Breast epithelium (tissue), 4 donors: Measurements from ENCODE around the gene MS4A5. TPM values are rescaled to one million over a fixed set of nuclear protein-coding genes. Genes with fewer than 3 reads are reported as not detected.

Experiments
- DNase-seq, 2 donors: peaks; one replicate each; pipeline ENCODE4 v3.0.0-alpha.2; 2019; ENCODE audit warnings: low spot score in 2 of 2
- H3K27ac ChIP-seq, 2 donors: fragments of 200-600 bp; sonication (generic) in 1 of 2; one replicate each; pipeline ENCODE4 v1.5.1; 2016 to 2019; ENCODE audit warnings: mild to moderate bottlenecking in 1 of 2
- H3K27me3 ChIP-seq, 2 donors: fragments of 200-600 bp; sonication (generic) in 1 of 2; one replicate each; pipeline versions ENCODE4 v1.5.1 to v1.6.0; 2017 to 2019; ENCODE audit warnings: control low read depth in 1 of 2, mild to moderate bottlenecking in 1 of 2
- H3K36me3 ChIP-seq: fragments of 200-600 bp; one replicate; pipeline ENCODE4 v1.5.1; 2019
- H3K4me1 ChIP-seq, 2 donors: fragments of 200-600 bp; sonication (generic); one replicate each; pipeline ENCODE4 v1.5.1; 2016 to 2019; ENCODE audit warnings: control low read depth in 1 of 2
- H3K4me3 ChIP-seq, 3 donors: fragments of 200-600 bp; sonication (generic); 1 replicate in 2 of 3; 2 replicates in 1 of 3; pipeline ENCODE4 v1.5.1; 2016 to 2019; ENCODE audit warnings: mild to moderate bottlenecking in 3 of 3, moderate library complexity in 2 of 3
- H3K9me3 ChIP-seq, 2 donors: fragments of 200-600 bp; sonication (generic) in 1 of 2; one replicate each; pipeline ENCODE4 v1.5.1; 2016 to 2019; ENCODE audit warnings: control low read depth in 1 of 2
- POLR2A ChIP-seq: fragments of 450-650 bp; IDR thresholded peaks from one replicate; pipeline ENCODE4 v1.6.1; 2016; ENCODE audit warnings: antibody characterized with exemption, mild to moderate bottlenecking, moderate library complexity
- POLR2AphosphoS5 ChIP-seq, 3 donors: sonication (generic); formaldehyde crosslinking; IDR thresholded peaks; one replicate each; pipeline ENCODE4 v1.6.1; 2017; ENCODE audit warnings: antibody characterized with exemption in 3 of 3
- intact Hi-C: fragments of 100-400 bp; cut with DNase I; formaldehyde crosslinking; loops from one replicate; pipeline ENCODE4 v1.15.1; 2023; ENCODE audit warnings: low total_unique reads
- total RNA-seq, 3 donors: library from RNA; depleted of rRNA; stranded (reverse); fragments of >200 nt; gene quantifications; one replicate each; pipeline ENCODE4 v1.1.0, GENCODE V29; 2016
- TF ChIP-seq, protein P1 (sequence below), 3 donors: fragments of 450-650 bp; IDR thresholded peaks; one replicate each; pipeline ENCODE4 v1.5.1; 2016 to 2017; ENCODE audit warnings: antibody characterized with exemption in 3 of 3, mild to moderate bottlenecking in 3 of 3, moderate library complexity in 3 of 3

The MS4A5 gene
- total RNA-seq, 3 donors from 2014 or later: not detected

- Histone ChIP-seq H3K27ac (no peak overlapping the region), H3K4me1 (no peaks in the 10 kb centered on the region), H3K27me3 (no peaks in the 10 kb centered on the region), H3K36me3 (no peaks in the 10 kb centered on the region), H3K9me3 (no peaks in the 10 kb centered on the region), H3K4me3 (no peak overlapping the region)
- TF ChIP-seq, protein P1, sequence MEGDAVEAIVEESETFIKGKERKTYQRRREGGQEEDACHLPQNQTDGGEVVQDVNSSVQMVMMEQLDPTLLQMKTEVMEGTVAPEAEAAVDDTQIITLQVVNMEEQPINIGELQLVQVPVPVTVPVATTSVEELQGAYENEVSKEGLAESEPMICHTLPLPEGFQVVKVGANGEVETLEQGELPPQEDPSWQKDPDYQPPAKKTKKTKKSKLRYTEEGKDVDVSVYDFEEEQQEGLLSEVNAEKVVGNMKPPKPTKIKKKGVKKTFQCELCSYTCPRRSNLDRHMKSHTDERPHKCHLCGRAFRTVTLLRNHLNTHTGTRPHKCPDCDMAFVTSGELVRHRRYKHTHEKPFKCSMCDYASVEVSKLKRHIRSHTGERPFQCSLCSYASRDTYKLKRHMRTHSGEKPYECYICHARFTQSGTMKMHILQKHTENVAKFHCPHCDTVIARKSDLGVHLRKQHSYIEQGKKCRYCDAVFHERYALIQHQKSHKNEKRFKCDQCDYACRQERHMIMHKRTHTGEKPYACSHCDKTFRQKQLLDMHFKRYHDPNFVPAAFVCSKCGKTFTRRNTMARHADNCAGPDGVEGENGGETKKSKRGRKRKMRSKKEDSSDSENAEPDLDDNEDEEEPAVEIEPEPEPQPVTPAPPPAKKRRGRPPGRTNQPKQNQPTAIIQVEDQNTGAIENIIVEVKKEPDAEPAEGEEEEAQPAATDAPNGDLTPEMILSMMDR (IDR thresholded peaks at IDR 0.05): no peak
- TF ChIP-seq POLR2A: no peak
- no peak for TF ChIP-seq POLR2AphosphoS5 (IDR thresholded peaks at IDR 0.05)
- intact Hi-C loops: no loop called here
- no peak for DNase-seq
Measured at GRCh38 chr11:60477035-60477445, 47.7 kb downstream of the MS4A5 start.

DNA sequence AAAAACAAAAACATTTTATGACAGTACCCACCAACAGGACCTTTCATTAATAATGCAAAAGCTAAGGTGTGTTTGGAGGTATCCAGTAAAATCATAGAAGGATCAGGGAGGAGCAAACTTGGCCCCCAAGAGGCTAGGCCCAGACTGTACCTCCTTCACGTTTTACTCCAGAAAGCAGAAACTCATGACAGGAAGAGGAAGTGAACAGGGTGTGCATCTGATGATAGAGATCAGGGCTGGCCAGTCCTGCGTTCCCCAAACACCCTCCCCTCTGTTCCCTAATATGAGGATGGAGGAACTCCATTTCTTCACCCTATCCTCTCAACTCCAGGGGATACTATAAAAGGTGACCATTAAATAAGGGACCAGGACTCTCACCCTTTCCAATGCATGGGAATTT, 53.0 kb downstream of the MS4A5 start:
- Histone ChIP-seq H3K9me3 (no peaks in the 10 kb centered on the region), H3K27ac (no peak overlapping the region), H3K27me3 (no peaks in the 10 kb centered on the region), H3K36me3 (no peaks in the 10 kb centered on the region), H3K4me3 (no peak overlapping the region), H3K4me1 (no peaks in the 10 kb centered on the region)
- intact Hi-C loops: no loop called here
- TF ChIP-seq, protein P1 (IDR thresholded peaks at IDR 0.05): no peak
- TF ChIP-seq POLR2A: no peak
- no peak for TF ChIP-seq POLR2AphosphoS5 (IDR thresholded peaks at IDR 0.05)
- DNase-seq: no peak

- TF ChIP-seq POLR2A (no peak), POLR2AphosphoS5 (IDR thresholded peaks at IDR 0.05) (no peak)
- TF ChIP-seq, protein P1 (IDR thresholded peaks at IDR 0.05): peak in 2 of 3 donors; percentile 50 to 54
- no peak for DNase-seq
- Histone ChIP-seq H3K27ac (no peak overlapping the region), H3K27me3 (no peaks in the 10 kb centered on the region), H3K36me3 (no peaks in the 10 kb centered on the region), H3K9me3 (no peaks in the 10 kb centered on the region), H3K4me1 (no peaks in the 10 kb centered on the region), H3K4me3 (no peak overlapping the region)
- intact Hi-C loops: no loop called here
Measured at GRCh38 chr11:60485987-60486386, 56.6 kb downstream of the MS4A5 start.

GRCh38 chr11:60492488-60493009, 63.2 kb downstream of the MS4A5 start, which contains the start of gene MS4A12:
TSS of gene MS4A12 (plus strand) at chr11:60492778. CDS start at chr11:60497319, 4,541 bp downstream.
- H3K4me3 ChIP-seq: no peak within 1 kb of the TSS
- DNase-seq: no peak
- intact Hi-C loops: no loop called here
- H3K27ac ChIP-seq: no peak within 1 kb of the TSS
- H3K9me3 ChIP-seq: no peaks in the 10 kb centered on the region
- H3K4me1 ChIP-seq: no peaks in the 10 kb centered on the region
- no peaks in the 10 kb centered on the region for H3K36me3 ChIP-seq
- no peaks in the 10 kb centered on the region for H3K27me3 ChIP-seq
- TF ChIP-seq POLR2A (no peak), POLR2AphosphoS5 (IDR thresholded peaks at IDR 0.05) (no peak)
- TF ChIP-seq, protein P1 (IDR thresholded peaks at IDR 0.05): no peak

DNA sequence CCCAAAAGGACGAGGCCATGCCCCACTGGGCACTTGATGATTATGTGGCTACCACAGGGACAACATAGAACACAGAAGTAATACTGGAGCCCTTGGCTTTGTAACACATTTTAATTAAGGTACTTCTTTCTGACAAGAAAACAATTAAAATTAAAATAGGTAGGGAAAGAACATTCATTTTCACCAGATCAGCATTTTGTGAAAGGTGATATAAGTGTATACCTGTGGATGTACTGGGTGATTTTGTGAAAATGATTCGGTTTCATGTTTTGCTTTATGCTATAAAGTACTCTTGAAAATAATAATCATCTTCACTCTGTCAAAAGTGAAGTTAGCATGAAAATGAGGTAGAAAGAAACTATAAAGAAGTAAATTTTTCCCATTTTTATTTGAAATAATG, 64.1 kb downstream of the MS4A5 start:
- Histone ChIP-seq H3K36me3 (no peaks in the 10 kb centered on the region), H3K27ac (no peak overlapping the region), H3K4me3 (no peak overlapping the region), H3K9me3 (no peaks in the 10 kb centered on the region), H3K27me3 (no peaks in the 10 kb centered on the region), H3K4me1 (no peaks in the 10 kb centered on the region)
- no peak for DNase-seq
- intact Hi-C loops: no loop called here
- TF ChIP-seq, protein P1 (IDR thresholded peaks at IDR 0.05): no peak
- TF ChIP-seq POLR2A (no peak), POLR2AphosphoS5 (IDR thresholded peaks at IDR 0.05) (no peak)

Other genes with a start within 250 kb of the MS4A5 start
- 100 to 1,000 TPM in 1 of 3 donors, 10 to 100 TPM in 2; 35.1 to 341 (median 68.9) TPM for gene MS4A6A, start 246.5 kb upstream of the MS4A5 start, total RNA-seq
- gene MS4A4E, start 186.4 kb upstream of the MS4A5 start, total RNA-seq: 10 to 100 TPM in 1 of 3 donors, 1 to 10 TPM in 1, under 1 TPM in 1; 0.66 to 14.9 (median 1.5) TPM
- gene MS4A4A, start 148.9 kb upstream of the MS4A5 start, total RNA-seq: 100 to 1,000 TPM in 1 of 3 donors, 10 to 100 TPM in 1, 1 to 10 TPM in 1; 9.8 to 174 (median 24.6) TPM
- 1 to 10 TPM in 1 of 3 donors, not detected in 2; 2.1 TPM for gene MS4A6E, start 102.3 kb upstream of the MS4A5 start, total RNA-seq
- gene MS4A7, start 51.0 kb upstream of the MS4A5 start, total RNA-seq: 100 to 1,000 TPM in 1 of 3 donors, 10 to 100 TPM in 2; 39.0 to 105 (median 45.4) TPM
- gene MS4A14, start 33.1 kb upstream of the MS4A5 start, total RNA-seq: 1 to 10 TPM; 2.3 to 6.7 (median 2.5) TPM
- gene MS4A1, start 26.3 kb downstream of the MS4A5 start, total RNA-seq: 1 to 10 TPM in 2 of 3 donors, not detected in 1; 1.5 to 1.6 TPM
- 1 to 10 TPM in 1 of 3 donors, not detected in 2; 3.9 TPM for gene MS4A12, start 63.2 kb downstream of the MS4A5 start, total RNA-seq
- not detected for gene MS4A13, start 85.8 kb downstream of the MS4A5 start, total RNA-seq